HepG2 (cell line): ENCODE measurements around the gene TRIM44. TPM values are rescaled to one million over a fixed set of nuclear protein-coding genes. Genes with fewer than 3 reads are reported as not detected.

Source experiments
- ATAC-seq: fragments of 200-7000 bp; cut with Tn5 transposase; 3 replicates; pipeline ENCODE4 v1.9.1; 2020; ENCODE audit warnings: mild to moderate bottlenecking, moderate library complexity
- BruUV-seq: library from RNA; stranded (reverse); fragments of 400-500 nt; replicated peaks from 2 replicates; lab custom pipeline; 2021; lab: Mats Ljungman, UMichigan
- CTCF ChIA-PET: fragments of 300-600 bp; formaldehyde crosslinking; extraction: SDS; loops from one replicate; lab custom pipeline; 2021; ENCODE audit warnings: low total read pairs, inconsistent platforms, low intra/inter-chr PET ratio; lab: Yijun Ruan, JAX
- POLR2A ChIA-PET: fragments of 350-600 bp; sonication (Branson Sonifier 250); formaldehyde crosslinking; loops from one replicate; lab custom pipeline; 2020; ENCODE audit warnings: antibody characterized with exemption, inconsistent platforms; lab: Yijun Ruan, JAX
- DNase-seq: peaks from one replicate; pipeline ENCODE4 v3.0.0-alpha.2; 2015; ENCODE audit warnings: low spot score
- FAIRE-seq: peaks from 3 replicates; lab custom pipeline; 2011; peaks lifted over from hg19 to GRCh38; lab: Jason Lieb, UNC
- H2AFZ ChIP-seq: one replicate; pipeline ENCODE4 v1.6.1; 2011; ENCODE audit warnings: low read length, inconsistent platforms
- H3K27ac ChIP-seq: fragments of 300-600 bp; 3 replicates; pipeline ENCODE4 v1.8.0; 2011; ENCODE audit warnings: mixed run types, mild to moderate bottlenecking, mixed read lengths, low read length, inconsistent platforms; ENCODE audit not compliant: insufficient read depth; ENCODE audit errors: extremely low read length
- H3K27me3 ChIP-seq, 2 experiments: fragments of 200-600 bp in 1 of 2; 2 replicates in 1 of 2; 3 replicates in 1 of 2; pipeline versions ENCODE4 v1.6.0 to v1.8.0; 2011; ENCODE audit warnings: low read length in 2 of 2, mild to moderate bottlenecking in 2 of 2, moderate library complexity in 2 of 2, inconsistent platforms in 1 of 2; ENCODE audit not compliant: insufficient read depth in 2 of 2, control insufficient read depth in 1 of 2
- H3K36me3 ChIP-seq, 2 experiments: fragments of 200-600 bp in 1 of 2; replicated peaks in 1 of 2; 2 replicates in 1 of 2; 3 replicates in 1 of 2; pipeline versions ENCODE4 v1.5.1 to v1.8.0; 2011; ENCODE audit warnings: low read length in 2 of 2, inconsistent platforms in 1 of 2; ENCODE audit not compliant: insufficient read depth in 2 of 2, control insufficient read depth in 1 of 2
- H3K4me1 ChIP-seq: 2 replicates; pipeline ENCODE4 v1.5.1; 2012; ENCODE audit warnings: low read length, inconsistent platforms; ENCODE audit not compliant: insufficient read depth
- H3K4me2 ChIP-seq: 2 replicates; pipeline ENCODE4 v1.6.0; 2011; ENCODE audit warnings: low read depth, low read length, inconsistent platforms
- H3K4me3 ChIP-seq, 3 experiments: fragments of 200-600 bp in 1 of 3; sonication (generic), shearing (Covaris generic) in 1 of 3; replicated peaks in 1 of 3; 2 replicates each; pipeline ENCODE4 v1.5.1; 2011 to 2016; ENCODE audit warnings: low read length in 3 of 3, inconsistent platforms in 2 of 3, low read depth in 2 of 3, mild to moderate bottlenecking in 2 of 3, control low read depth in 1 of 3, mixed read lengths in 1 of 3; ENCODE audit not compliant: insufficient read depth in 1 of 3
- H3K79me2 ChIP-seq: one replicate; pipeline ENCODE4 v1.6.1; 2011; ENCODE audit warnings: low read length, inconsistent platforms; ENCODE audit not compliant: insufficient read depth
- H3K9ac ChIP-seq: 2 replicates; pipeline ENCODE4 v1.6.0; 2011; ENCODE audit warnings: mild to moderate bottlenecking, low read depth, low read length, inconsistent platforms; ENCODE audit not compliant: insufficient read depth
- H3K9me3 ChIP-seq: 2 replicates; pipeline ENCODE4 v1.5.1; 2012; ENCODE audit warnings: mild to moderate bottlenecking, low read length
- H4K20me1 ChIP-seq: 2 replicates; pipeline ENCODE4 v1.6.0; 2011; ENCODE audit warnings: inconsistent platforms, mild to moderate bottlenecking, low read length, moderate library complexity; ENCODE audit not compliant: insufficient read depth
- CBX2 ChIP-seq, 2 experiments: fragments of 200-600 bp in 1 of 2; sonication (generic); formaldehyde crosslinking in 1 of 2; IDR thresholded peaks; 2 replicates each; pipeline versions ENCODE4 v1.7.0 to v1.8.1; 2018 to 2022; ENCODE audit warnings: low read depth in 2 of 2, low read length in 1 of 2, mild to moderate bottlenecking in 1 of 2, missing genetic modification reagents in 1 of 2
- CEBPB ChIP-seq: IDR thresholded peaks from 2 replicates; pipeline ENCODE4 v1.6.1; 2011; ENCODE audit warnings: low read depth, low read length, improper control_type of control experiment, borderline replicate concordance
- CREM ChIP-seq, 2 experiments: sonication (generic) in 1 of 2; formaldehyde crosslinking in 1 of 2; IDR thresholded peaks; 2 replicates each; pipeline versions ENCODE4 v1.4.0 to v1.6.1; 2016 to 2020; ENCODE audit warnings: antibody characterized with exemption in 1 of 2, mild to moderate bottlenecking in 1 of 2, missing genetic modification reagents in 1 of 2
- HMG20A ChIP-seq: IDR thresholded peaks from 2 replicates; pipeline ENCODE4 v1.6.1; 2016; ENCODE audit warnings: borderline replicate concordance
- HNF4G ChIP-seq, 2 experiments: sonication (generic) in 1 of 2; formaldehyde crosslinking in 1 of 2; IDR thresholded peaks; 2 replicates each; pipeline versions ENCODE4 v1.4.0 to v1.6.1; 2011 to 2020; ENCODE audit warnings: borderline replicate concordance in 2 of 2, low read depth in 2 of 2, mild to moderate bottlenecking in 2 of 2, low read length in 1 of 2, missing genetic modification reagents in 1 of 2, moderate library complexity in 1 of 2
- HNRNPH1 ChIP-seq: fragments of 200-400 bp; formaldehyde crosslinking; optimal IDR thresholded peaks from 2 replicates; pipeline ENCODE3; 2017; ENCODE audit warnings: mild to moderate bottlenecking, low read depth, low read length
- JUNB ChIP-seq: sonication (generic); formaldehyde crosslinking; IDR thresholded peaks from 2 replicates; pipeline ENCODE4 v1.8.0; 2022; ENCODE audit warnings: missing genetic modification reagents, mild to moderate bottlenecking, borderline replicate concordance
- KLF9 ChIP-seq: IDR thresholded peaks from 2 replicates; pipeline ENCODE4 v1.6.1; 2016; ENCODE audit warnings: low read depth
- POLR2A ChIP-seq, 2 experiments: IDR thresholded peaks; 2 replicates each; pipeline ENCODE4 v1.6.1; 2011; ENCODE audit warnings: low read depth in 2 of 2, low read length in 2 of 2, mild to moderate bottlenecking in 1 of 2, moderate library complexity in 1 of 2; ENCODE audit not compliant: insufficient read depth in 1 of 2
- PRPF4 ChIP-seq: fragments of 200-400 bp; formaldehyde crosslinking; IDR thresholded peaks from 2 replicates; pipeline ENCODE4 v1.6.1; 2016; ENCODE audit warnings: low read length, low read depth; ENCODE audit not compliant: poor library complexity, severe bottlenecking
- SUZ12 ChIP-seq: fragments of 150-350 bp; IDR thresholded peaks from 2 replicates; pipeline ENCODE4 v1.6.1; 2014; ENCODE audit warnings: low read depth, low read length
- TBL1XR1 ChIP-seq: fragments of 150-350 bp; IDR thresholded peaks from 2 replicates; pipeline ENCODE4 v1.6.1; 2014; ENCODE audit warnings: borderline replicate concordance, low read length; ENCODE audit not compliant: partially characterized antibody
- TCF7 ChIP-seq: sonication (generic); IDR thresholded peaks from 2 replicates; pipeline ENCODE4 v1.6.1; 2016; ENCODE audit warnings: antibody characterized with exemption, low read depth
- TFAP4 ChIP-seq: sonication (generic); IDR thresholded peaks from 2 replicates; pipeline ENCODE4 v1.6.1; 2016; ENCODE audit warnings: low read depth, borderline replicate concordance
- ZFP36L2 ChIP-seq: sonication (generic); formaldehyde crosslinking; IDR thresholded peaks from 2 replicates; pipeline ENCODE4 v1.4.0; 2020; ENCODE audit warnings: missing genetic modification reagents
- ZMYM3 ChIP-seq: sonication (generic); formaldehyde crosslinking; IDR thresholded peaks from 2 replicates; pipeline ENCODE4 v1.5.1; 2020; ENCODE audit warnings: mild to moderate bottlenecking, missing genetic modification reagents
- ZNF207 ChIP-seq: fragments of 450-650 bp; IDR thresholded peaks from 2 replicates; pipeline ENCODE4 v1.6.1; 2016; ENCODE audit warnings: antibody characterized with exemption, borderline replicate concordance
- ZNF260 ChIP-seq: sonication (generic); formaldehyde crosslinking; IDR thresholded peaks from 2 replicates; pipeline ENCODE4 v1.4.0; 2020; ENCODE audit warnings: missing genetic modification reagents, low read depth, mild to moderate bottlenecking, borderline replicate concordance
- ZNF329 ChIP-seq: sonication (generic); formaldehyde crosslinking; IDR thresholded peaks from 2 replicates; pipeline ENCODE4 v1.9.0; 2021; ENCODE audit warnings: low read depth, mild to moderate bottlenecking, missing genetic modification reagents
- ZNF83 ChIP-seq: sonication (generic); formaldehyde crosslinking; IDR thresholded peaks from 2 replicates; pipeline ENCODE4 v1.4.0; 2020; ENCODE audit warnings: missing genetic modification reagents, mild to moderate bottlenecking, borderline replicate concordance
- WGBS: methylation state at CpG from one replicate; pipeline ENCODE4 v1.1.6; 2017; ENCODE audit warnings: low lambda C conversion rate; 5-methylcytosine and 5-hydroxymethylcytosine counted together
- in situ Hi-C: cut with HindIII; loops from 2 replicates; pipeline ENCODE4 v1.10.0; 2017; ENCODE audit warnings: low pct_unique_long_range_greater_than_20kb; ENCODE audit not compliant: extremely low pct_ligation_motif_present
- intact Hi-C: fragments of 100-400 bp; cut with micrococcal nuclease; formaldehyde crosslinking; loops from one replicate; pipeline ENCODE4 v1.10.0; 2022; ENCODE audit not compliant: unreplicated experiment
- polyA plus RNA-seq, 8 experiments: library from polyadenylated mRNA; depleted of rRNA in 3 of 8; stranded (reverse) in 7 of 8; unstranded in 1 of 8; fragments of >200 nt; fragmentation: Illumina TruSeq in 4 of 8; extraction: Trizol in 4 of 8; gene quantifications; 2 replicates each; pipeline versions ENCODE4 v1.2.1 to v1.2.3, GENCODE V29; 2011 to 2016; ENCODE audit warnings: low read depth in 4 of 8, missing spikeins in 1 of 8, mixed read lengths in 1 of 8; ENCODE audit not compliant: insufficient read depth in 1 of 8
- total RNA-seq, 5 experiments: library from RNA; depleted of rRNA; stranded (reverse); fragments of >200 nt; fragmentation: Illumina TruSeq; extraction: Trizol; gene quantifications; 2 replicates each; pipeline ENCODE4 v1.2.3, GENCODE V29; 2016; ENCODE audit warnings: low read depth in 1 of 5

The TRIM44 gene
- total and polyA plus RNA-seq, 2 of the 13 experiments (the other 11 are each of a cell fraction or from before 2014, with no cell fraction given), result 22.7 to 50.3 TPM

- TF ChIP-seq ZNF260 (CRISPR knock-in tag), result no peak
- TF ChIP-seq POLR2A (IDR thresholded peaks at IDR 0.05; ENCODE audit: insufficient read depth in 1 of 2, low read depth in 2 of 2, low read length in 2 of 2), result no peak
- TF ChIP-seq CREM (IDR thresholded peaks at IDR 0.05), result no peak
- no peak for TF ChIP-seq CREM (CRISPR knock-in tag; IDR thresholded peaks at IDR 0.05)
- no peak for TF ChIP-seq ZNF329
- no peak for TF ChIP-seq KLF9 (CRISPR knock-in tag)
- no peak for TF ChIP-seq ZFP36L2 (CRISPR knock-in tag)
- TF ChIP-seq JUNB, result no peak
- no peak for TF ChIP-seq SUZ12
- TF ChIP-seq, all 625 proteins: peak for 0
Observed at GRCh38 chr11:35620795-35621194, 41.8 kb upstream of the TRIM44 start (continued).

- H3K4me1 ChIP-seq, result peaks cover 7% of the 10 kb centered on the region; the same call in 1 of the 2 replicates
- 2% methylated on average over 2 of the region's 2 CpGs for WGBS
- CTCF ChIA-PET, result no interaction called here
- H4K20me1 ChIP-seq, result no peaks in the 10 kb centered on the region
- H3K9me3 ChIP-seq, result no peaks in the 10 kb centered on the region
- no peak overlapping the region for H3K4me3 ChIP-seq
- in situ Hi-C loops, result loop anchor here (25.0 kb wide), 1 partner anchor 866 kb away; no protein-coding TSS in a partner anchor
- POLR2A ChIA-PET, result no interaction called here
- no peak overlapping the region for H3K27ac ChIP-seq
- no peaks in the 10 kb centered on the region for H3K36me3 ChIP-seq
- DNase-seq (no peak), ATAC-seq (no peak), FAIRE-seq (no peak)
- no peak overlapping the region for H3K9ac ChIP-seq
- BruUV-seq, result no TSS peak
- intact Hi-C loops, result no loop called here
- H2AFZ ChIP-seq, result no peak overlapping the region
- H3K4me2 ChIP-seq, result no peak overlapping the region
- peaks cover 1 to 33% of the 10 kb centered on the region in 2 experiments; a peak in 4 of 5 replicates for H3K27me3 ChIP-seq
- no peaks in the 10 kb centered on the region for H3K79me2 ChIP-seq
- no peak for TF ChIP-seq ZMYM3
- TF ChIP-seq CBX2 (IDR thresholded peaks at IDR 0.05; ENCODE audit: low read depth, low read length), result no peak
- TF ChIP-seq CBX2 (CRISPR knock-in tag; IDR thresholded peaks at IDR 0.05; ENCODE audit: low read depth), result no peak
- TF ChIP-seq TFAP4, result no peak
- TF ChIP-seq HMG20A, result no peak
- no peak for TF ChIP-seq TCF7
- no peak for TF ChIP-seq HNF4G (IDR thresholded peaks at IDR 0.05; ENCODE audit: borderline replicate concordance, low read depth, low read length)
- no peak for TF ChIP-seq HNF4G (CRISPR knock-in tag; IDR thresholded peaks at IDR 0.05; ENCODE audit: borderline replicate concordance, low read depth)
- TF ChIP-seq ZNF207, result no peak
- TF ChIP-seq HNRNPH1, result no peak
- no peak for TF ChIP-seq CEBPB
- TF ChIP-seq TBL1XR1, result no peak
- TF ChIP-seq ZNF83 (CRISPR knock-in tag), result no peak
- TF ChIP-seq PRPF4, result no peak
- TF ChIP-seq, all 625 proteins: peak for 0
Observed at GRCh38 chr11:35621620-35622019, 41.0 kb upstream of the TRIM44 start.
